Activated T-cell treated with anti-CD3 and anti-CD28 coated beads, Interleukin-2, amount 50 U/mL, for 48 hours (primary cell): Measurements from ENCODE around the gene PTPRT.

Source experiments
- DNase-seq, 2 experiments: peaks; one replicate each; pipeline ENCODE4 v3.0.0-alpha.2; 2020

Gene PTPRT

DNA sequence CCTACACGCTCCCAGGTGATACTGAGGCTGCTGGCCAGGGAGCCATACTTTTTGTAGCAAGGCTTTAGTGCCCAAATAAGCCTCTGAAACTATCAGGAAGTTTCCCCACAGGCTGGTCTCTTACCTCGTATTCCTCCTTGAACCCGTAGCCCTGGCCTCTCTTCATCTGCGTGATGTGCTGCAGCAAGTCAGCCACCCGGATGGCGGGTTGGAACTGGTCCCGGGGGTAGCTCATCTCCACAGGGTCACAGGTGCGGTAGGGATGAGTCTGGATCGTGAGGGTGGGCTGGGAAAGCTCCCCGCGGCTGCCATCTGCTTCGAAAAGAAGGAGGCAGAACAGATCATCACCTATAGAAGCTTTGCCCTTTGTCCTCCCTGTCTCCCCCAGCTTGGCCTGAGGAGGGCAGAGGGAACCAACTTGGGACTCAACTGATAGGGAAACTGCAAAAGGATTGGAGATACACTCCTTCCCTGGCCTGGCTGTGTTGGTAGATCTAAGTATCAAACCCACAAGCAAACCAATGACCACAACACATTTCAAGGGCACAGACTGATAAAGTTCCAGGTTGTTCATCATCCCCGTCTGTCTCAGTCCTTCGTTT is 1028.4 kb downstream of the PTPRT start:
- no peak for DNase-seq

DNA sequence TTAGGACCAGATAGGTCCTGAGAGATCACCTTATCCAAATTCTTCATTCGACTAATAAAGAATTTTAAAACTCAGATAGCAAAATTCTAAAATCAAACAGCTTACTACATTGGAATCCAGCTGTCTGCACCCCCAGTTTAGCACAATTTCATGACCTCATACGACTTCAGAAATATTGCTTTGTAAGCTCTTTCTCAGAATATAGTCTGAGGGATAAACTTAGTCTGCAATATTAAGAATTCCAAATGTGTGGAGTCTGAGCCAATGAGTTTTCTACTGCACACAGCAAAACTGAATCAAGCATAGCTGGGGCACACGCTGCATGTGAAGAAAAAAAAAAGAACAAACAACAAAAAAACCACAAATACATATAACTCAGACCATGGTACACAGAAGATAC is 1029.9 kb downstream of the PTPRT start:
- no peak for DNase-seq

DNA sequence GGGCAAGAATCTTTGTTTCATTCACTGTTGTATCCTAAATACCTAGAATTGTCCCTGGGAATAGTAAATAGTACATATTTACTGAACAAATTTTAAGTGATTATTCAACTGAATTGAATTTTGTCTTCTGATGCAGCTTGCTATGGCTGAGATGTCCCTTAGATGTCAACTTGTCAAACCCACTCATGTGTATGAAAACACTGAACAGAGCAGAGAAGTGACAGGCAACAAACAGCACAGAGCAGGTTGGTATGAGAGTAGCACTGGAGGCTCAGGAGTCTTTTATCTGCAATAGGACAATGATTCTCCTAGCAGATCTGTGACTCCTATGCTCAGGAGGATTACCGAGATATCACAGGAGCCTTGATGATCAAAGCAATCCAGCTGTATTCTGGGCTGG is 1031.4 kb downstream of the PTPRT start:
- no peak for DNase-seq

DNA sequence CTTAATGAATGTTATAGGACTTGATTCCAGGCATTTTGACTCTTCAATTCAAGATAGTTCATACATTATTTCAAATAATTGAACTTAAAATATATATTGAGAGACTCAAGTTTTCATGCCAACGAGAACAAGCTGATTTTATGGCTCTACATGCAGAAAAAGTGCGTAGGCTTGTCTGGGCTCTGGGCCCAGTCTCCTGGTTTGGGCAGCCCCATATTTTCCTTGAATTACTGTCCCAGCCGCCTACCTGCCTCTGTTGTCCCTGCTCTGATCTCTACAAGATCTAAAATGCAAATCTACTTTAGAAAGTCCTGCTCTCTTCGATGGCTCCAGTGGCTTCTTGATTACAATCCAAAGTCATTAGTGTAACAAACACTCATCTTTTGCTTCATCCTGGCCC is 1034.1 kb downstream of the PTPRT start:
- no peak for DNase-seq

DNA sequence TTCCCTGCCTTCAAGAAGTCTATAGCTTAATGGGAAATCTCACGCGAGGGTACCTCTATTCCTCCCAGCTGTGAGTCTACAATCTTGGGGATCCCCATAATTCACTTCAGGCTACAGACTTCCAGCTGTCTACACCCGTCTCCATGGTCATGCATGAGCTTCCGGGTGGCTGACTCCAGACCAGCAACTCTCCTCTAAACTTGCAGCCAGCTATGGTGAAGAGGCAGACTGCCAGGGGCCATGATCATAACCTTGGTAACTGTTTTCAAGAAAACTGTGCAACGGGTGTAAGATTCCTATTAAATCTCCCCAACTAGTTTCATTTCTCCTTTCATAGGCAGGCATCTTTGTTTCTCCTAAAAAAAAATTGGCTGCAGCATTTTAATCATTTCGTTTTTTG is 1037.1 kb downstream of the PTPRT start:
- DNase-seq: no peak

DNA sequence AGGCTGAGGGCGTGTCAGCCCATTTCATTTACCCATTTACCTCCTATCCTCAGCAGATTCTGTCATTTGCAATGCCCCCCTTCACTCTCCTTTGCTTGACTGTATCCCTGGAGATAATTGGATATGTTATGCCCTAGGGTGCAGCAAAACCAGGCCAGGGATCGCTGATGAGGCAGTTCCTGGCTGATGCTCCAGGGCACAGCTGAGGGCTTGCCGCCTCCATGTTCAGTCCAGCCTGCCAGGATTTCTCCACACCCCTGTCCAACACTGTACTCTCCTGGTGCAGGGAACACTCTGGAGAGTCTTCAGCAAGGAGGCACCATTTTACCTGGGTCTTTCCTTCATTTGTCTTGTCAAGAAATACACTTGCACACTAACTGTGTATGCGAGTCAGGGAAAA is 1039.5 kb downstream of the PTPRT start:
- DNase-seq: no peak

DNA sequence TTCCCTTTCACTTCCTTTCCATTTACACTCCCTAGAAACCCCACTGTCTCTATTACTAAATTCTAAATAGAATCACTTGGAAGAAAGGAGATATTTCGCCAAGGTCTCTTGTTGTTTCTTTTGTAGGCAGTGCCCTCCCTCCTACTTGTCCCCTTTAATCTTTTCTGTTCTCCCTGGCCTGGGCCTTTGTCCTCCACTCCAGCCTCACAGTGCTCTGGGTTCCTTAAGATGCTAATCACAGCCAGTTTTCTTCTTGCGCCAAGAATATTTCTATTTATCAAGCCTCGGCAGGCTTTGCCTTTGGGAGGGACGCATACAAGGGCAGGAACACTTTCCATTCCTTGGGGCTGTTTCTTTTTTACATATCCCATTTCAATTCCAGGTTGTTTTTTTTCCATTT is 1051.0 kb downstream of the PTPRT start:
- DNase-seq: no peak

DNA sequence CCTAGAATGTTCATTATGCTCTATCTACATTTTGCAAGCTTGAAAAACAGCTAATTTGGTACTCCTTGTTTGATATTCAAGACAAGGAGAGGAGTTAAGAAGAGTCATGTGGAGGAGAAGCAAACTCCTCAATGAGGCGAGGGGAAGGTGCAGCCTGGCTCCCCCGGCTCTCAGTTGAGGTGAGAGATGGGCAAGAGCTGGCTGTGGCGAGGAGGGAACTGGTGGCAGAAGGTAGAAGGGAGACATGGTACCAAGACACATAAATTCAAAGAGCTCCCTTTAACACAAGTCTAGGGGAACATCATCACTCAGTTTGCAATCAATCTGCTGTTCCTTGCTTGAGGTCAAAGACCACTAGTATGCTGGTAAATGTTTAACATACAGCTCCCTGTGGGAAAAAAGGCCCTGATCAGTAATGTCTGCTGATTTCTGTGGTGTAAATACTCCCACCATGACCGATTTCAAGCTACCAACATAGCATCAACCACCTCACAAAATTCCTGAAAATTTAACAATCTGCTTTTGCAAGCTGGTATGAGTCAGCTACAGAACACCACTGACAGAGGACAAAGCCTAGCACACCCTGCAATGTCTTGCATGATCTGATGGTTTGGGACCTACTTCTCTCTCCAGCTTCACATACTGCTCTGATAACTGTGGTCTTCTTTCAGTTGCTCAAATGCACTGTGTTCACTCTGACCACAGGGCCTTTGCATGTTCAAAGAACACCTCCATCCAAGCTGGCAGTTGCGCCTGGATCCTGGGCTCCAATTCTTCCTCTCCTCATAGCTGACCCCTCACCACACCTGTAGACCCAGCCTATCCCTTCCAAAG is 1055.2 kb downstream of the PTPRT start:
- no peak for DNase-seq

DNA sequence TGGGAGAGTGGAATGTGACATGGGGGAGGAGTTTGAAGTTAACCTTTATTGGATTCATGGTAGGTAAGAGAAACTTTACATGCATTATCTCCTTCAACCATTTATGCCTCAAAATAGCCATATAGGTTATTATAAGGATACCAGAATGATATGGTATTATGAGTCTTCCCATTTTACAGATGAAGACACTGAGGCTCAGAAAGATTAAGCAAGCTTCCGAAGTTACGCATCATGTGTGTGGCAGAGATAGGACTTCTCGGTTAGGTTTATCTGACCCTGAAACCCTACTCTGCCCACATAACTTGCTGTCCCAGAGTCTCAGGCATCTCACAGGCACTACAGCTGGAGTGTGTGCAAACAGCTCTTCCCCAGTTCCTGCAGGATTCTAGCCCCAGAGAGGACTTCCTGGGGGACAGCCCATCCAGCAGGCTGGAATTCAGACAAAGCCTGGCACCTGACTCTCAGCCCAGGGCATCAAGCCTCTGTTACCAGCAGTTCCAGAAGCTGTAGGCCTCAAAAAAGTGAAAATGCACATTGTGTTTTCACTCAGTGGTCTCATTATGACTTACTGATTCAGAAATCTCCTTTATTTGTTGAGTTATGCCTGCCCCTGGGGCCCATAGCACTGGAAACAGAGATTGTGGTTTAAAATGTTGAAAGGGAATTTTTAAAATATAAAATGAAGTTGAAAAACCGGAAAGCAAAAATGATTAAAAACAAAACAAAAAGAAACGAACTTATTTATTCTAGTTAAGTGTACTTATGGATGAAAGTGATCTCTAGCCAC is 1058.7 kb downstream of the PTPRT start:
- DNase-seq: no peak

DNA sequence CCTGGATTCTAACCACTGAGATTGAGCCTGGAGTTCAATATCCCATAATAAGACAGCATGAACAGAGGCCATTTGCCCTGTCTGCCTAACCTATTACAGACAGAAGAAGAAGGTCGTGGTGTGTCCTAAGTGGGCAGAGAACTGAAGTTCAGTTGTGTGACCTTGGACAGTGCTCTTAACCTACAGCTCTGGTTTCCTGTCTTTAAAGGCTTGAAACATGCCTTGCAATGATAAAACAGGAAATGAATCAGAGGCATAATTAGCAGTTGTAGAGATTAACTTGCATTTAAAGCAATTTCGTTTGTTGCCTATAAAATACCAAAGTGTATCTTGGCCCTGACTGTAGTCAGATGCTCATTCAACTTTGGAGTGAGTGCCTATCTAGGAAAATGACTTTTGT is 1064.3 kb downstream of the PTPRT start:
- DNase-seq: no peak

DNA sequence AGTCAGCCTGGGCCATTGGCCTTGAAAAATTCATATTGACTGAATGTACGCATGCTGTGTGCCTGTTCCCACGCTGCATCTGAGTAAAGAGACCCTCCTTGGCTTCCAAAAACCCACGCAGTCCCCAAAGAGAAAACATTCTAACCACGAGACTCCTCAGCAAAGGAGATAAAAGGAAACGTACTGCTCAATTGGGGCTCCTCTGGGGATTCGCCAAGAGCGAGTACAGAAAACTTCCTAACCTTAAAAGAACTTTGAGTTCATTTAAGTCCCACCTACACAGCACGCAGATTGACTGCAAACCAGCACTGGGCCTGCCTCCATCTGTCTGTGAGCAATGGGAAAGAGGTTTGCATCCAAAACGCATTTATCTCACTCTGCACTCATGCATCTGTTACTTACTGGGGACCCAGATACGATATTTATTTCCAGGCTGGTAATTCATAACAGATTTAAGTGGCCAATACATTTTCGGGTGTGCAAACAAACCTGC is 1065.7 kb downstream of the PTPRT start:
- DNase-seq: no peak

DNA sequence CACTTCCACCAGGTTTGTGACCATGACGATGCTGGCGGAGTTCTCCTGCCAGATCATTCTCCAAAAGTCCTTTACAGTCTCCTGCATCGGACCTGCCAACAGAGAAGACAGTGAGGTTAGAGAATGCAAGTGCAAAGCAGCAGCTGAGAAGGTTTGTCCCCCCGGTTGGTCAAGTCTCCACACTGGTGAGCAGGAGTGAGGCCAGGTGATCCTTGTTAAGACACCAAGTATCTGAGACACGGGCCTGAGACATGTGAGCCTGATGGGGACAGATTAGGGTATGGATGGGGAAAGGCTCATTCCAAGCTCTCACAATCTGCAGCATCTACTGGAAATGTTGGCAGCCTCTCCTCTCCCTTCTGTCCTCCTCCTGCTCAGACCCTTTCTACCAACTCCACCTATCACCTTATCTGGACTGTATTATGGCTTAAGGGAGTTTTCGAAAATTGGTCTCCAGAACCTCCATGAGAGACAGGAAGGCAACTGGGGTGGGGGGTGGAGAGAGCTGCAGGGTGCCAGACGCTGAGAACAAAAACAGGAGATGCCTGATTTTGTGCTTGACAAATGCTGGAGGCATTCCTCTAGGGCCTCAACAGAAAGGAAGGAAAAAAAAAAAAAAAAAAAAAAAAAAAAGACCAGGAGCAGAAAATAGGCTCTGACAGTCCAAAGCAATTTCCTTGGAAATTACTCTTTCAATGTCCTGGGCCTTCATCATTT is 1071.1 kb downstream of the PTPRT start:
- no peak for DNase-seq

DNA sequence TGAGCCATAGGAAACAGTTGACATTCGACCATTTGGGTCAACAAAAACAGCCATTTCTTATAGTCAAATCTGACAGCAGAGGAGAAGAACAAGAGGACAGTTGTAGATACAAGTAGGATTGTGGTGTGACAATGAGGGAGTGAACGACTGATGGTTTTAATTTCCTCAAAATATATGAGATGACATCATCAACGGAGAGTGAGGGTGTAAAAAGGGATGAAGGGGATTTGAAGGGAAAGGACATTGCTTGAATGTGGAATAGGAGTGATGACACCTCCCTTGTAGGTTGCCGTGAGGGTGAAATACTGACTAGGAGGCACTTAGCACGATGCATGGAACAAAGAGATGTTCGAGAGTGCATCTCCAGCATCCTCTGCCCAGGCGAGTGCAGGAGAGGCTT is 1071.7 kb downstream of the PTPRT start:
- DNase-seq: no peak

DNA sequence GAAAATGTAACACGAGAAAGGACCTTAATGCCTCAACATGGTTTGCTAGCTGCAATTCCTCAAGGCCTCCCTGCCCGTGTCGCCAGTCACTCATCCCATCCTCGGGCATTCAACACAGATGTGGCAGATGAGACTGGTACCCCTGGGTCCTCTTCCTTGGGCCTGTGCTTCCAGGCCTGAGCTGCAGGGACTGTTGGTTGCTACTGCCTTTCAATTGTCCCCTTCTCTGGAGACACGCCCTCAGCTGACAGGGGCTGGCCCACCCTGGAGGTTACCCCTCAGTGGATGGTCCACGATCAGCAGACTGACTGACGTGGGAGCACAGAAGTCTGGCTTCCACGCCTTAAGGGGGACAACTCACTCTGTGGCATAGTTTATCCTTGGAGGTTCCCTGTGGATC is 1076.5 kb downstream of the PTPRT start:
- DNase-seq: no peak

DNA sequence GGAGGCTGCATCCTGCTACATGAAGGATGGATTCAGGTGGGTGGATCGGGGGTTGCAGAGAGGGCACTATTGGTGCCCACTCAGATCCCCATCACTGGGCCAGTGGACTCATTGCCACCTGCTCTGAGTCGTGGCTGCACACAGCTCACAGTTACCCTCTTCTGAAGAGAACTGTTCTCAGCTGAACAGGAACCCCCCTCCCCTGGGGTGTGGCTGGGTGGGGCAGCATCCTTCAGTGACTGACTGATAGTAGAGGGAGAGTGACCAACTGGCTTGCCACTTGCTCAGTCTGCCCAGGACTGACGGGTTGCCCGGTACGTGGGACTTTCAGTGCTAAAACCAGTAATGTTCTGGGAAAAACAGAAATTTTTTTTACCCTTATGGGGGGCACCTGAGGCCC is 1077.5 kb downstream of the PTPRT start:
- no peak for DNase-seq

DNA sequence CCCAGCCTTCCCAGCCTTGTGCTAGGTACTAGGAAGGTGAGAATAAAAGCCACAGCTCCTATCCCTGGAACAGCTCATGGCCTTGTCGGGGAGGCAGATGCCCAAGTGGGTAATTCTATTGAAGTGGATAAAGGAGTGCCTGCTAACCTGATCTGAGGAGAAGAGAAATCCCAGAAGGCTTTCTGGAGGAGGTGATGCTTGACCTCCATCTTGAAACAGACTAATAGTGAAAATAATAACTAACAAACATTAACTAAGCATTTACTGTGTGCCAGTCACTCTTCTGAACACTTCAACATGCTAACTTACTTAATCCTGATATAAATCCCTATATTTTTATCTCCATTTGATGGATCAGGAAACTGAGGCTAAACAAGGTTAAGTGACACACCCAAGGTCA is 1078.4 kb downstream of the PTPRT start:
- no peak for DNase-seq

DNA sequence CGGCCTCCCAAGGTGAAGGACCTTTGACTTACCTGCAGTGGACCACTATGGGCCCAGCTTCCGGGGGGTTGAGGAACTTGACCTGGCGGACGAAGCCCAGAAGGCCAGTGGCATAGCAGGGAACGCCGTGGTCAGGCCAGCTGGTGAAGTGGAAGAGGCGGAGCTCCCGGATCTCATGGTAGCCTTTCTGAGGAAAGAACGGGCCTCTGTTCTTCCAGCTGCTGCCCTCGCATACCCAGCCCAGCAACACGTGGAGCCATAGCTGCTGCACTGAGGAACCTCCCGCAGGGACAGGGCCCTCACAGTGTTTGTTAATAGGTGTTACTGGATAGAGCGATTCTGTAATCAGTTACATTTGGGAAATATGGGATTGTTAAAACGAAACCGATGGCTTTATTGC is 1079.4 kb downstream of the PTPRT start:
- DNase-seq: no peak

DNA sequence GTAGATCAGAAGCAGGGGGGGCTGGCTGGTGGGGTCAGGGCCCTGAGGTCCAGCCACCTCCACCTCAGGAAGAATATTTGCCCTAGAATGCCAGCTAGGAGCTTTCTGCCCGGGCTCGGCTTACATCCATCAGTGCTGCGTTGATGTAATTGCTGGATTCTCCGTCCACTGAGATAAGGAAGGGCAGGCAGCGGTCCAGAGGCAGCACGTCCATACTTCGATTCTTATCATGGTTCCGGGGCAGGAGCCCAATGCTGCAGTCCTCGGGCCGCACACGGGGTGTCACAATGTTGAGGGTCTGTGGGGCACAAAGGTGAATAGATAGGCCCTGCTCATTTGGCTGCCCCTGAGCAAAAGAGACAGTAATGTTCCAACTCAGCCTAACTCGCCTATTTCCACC is 1087.7 kb downstream of the PTPRT start:
- no peak for DNase-seq

DNA sequence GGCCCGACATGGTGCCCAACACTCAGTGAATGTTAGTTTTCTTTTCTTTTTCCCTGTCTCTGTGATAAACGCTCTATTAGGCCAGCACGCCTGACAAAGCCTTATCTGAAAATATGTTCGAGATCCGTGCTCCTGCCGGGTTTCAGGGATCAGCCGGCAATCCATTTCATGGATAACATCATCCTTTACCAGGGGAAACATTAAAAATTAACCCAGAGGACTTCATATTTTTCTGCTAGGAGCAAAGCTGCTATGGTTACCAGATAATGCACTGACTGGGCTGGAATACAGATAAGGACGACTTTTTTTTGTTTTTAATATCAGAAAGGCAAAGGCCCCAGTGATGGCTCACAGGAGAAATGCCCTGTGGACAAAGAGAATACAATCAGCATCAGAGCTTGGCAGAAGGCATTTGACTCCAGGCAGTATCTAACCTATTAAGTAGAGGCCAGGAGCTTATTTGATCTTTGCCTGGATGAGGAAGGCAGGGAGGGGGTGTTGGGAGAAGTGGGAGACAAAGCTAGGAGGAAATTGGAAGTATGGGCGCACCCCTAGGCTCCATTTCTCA is 1089.5 kb downstream of the PTPRT start:
- DNase-seq: no peak

DNA sequence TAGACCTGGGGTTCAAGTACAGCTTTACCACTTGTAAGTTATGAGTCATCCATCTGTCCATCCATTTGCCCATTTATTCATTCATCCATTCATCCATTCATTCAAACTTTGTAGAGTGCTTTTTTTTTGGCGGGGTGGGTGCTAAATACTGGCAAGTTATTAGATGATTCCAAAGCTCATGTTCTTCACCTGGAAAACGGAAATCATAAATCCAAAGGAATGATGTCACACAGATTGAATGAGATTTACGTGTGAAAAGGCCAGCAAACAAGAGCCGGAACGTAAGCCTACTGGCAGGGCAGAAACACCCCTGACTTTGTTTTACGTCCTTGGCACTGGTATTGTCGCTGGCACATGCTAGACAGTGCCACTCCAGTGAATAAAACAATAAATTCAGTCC is 1090.6 kb downstream of the PTPRT start:
- DNase-seq: no peak

DNA sequence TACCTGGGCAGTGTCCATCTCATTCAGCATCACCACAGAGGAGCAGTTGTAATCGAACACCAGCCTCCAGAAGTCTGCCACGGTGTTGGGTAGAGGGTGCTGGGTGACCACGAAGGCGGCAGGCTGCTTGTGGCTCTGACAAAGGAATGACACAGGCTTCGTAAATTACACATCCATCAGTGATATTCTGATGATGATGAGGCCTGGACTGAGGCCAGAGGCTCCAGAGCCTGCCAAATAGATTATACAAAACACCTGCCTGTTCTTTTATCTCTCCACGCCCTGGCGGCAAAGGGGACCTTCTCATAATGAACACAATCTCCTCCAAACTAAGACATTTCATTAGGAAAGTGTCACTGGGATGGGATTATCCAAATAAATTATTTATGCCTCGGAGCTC is 1091.3 kb downstream of the PTPRT start:
- no peak for DNase-seq

DNA sequence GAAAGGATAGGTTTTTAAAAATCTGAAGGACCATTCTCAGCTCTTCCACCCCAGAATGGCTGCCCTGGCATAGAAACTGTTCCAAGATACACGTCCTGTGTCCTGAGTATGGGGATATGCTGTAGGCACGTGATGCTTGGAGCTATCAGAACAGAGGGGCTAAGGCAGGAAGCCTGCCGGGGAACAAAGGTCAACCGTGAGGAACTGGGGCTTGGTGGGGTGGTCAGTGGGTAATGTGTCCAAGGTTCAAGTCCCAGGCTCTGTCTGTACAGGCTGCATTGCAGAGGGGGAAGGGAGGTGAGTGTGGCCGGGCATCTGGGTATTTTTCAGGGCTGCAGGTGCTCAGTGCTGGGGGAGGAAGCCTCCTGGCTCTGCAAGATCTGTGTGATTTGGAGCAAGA is 1092.0 kb downstream of the PTPRT start:
- no peak for DNase-seq

DNA sequence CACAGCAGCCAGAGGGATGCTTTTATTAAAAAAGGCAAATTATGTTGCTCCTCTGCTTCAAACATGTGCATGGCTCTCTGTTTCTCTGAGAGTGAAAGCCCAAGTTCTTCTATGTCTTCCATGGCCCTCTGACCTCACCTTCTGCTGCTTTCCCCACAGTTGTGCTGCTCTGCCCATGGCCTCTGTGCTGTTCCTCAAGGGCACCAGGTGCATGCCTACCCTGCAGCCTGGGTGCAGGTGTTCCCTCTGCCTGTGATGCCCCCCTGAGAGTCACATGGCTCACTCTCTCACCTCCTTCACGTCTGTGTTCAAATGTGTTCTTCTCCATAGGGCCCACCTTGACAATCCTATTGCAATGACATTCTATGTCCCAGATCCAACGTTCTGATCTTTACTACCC is 1094.5 kb downstream of the PTPRT start:
- no peak for DNase-seq
